Spleen (tissue), 11 donors: ENCODE results near the gene TK1. TPM values are rescaled to one million over a fixed set of nuclear protein-coding genes. Genes with fewer than 3 reads are reported as not detected.
"Not testable (repeated sequence)": the region's sequence is repeated elsewhere in the genome, so short reads cannot be mapped to it uniquely, and the experiment has no call there.

Experiments
- DNase-seq: peaks from one replicate; pipeline ENCODE4 v3.0.0-alpha.2; 2020
- H3K27ac ChIP-seq, 8 donors: fragments of 200-600 bp; sonication (generic) in 7 of 8; 1 replicate in 4 of 8; 2 replicates in 4 of 8; pipeline versions ENCODE4 v1.5.0 to v1.8.0; 2016 to 2021; ENCODE audit warnings: inconsistent platforms in 4 of 8, mild to moderate bottlenecking in 4 of 8, moderate library complexity in 1 of 8
- H3K27me3 ChIP-seq, 7 donors: fragments of 200-600 bp; sonication (generic) in 6 of 7; replicated peaks in 1 of 7; 1 replicate in 4 of 7; 2 replicates in 3 of 7; pipeline versions ENCODE4 v1.5.0 to v1.8.0; 2016 to 2021; ENCODE audit warnings: inconsistent platforms in 3 of 7, mild to moderate bottlenecking in 1 of 7
- H3K36me3 ChIP-seq, 6 donors: fragments of 200-600 bp; sonication (generic) in 5 of 6; 1 replicate in 4 of 6; 2 replicates in 2 of 6; pipeline versions ENCODE4 v1.5.0 to v1.8.0; 2016 to 2021; ENCODE audit warnings: inconsistent platforms in 2 of 6
- H3K4me1 ChIP-seq, 6 donors: fragments of 200-600 bp; sonication (generic) in 5 of 6; 1 replicate in 3 of 6; 2 replicates in 3 of 6; pipeline versions ENCODE4 v1.5.0 to v1.8.0; 2016 to 2021; ENCODE audit warnings: inconsistent platforms in 3 of 6
- H3K4me3 ChIP-seq, 8 donors: fragments of 200-600 bp; sonication (generic) in 7 of 8; 1 replicate in 4 of 8; 2 replicates in 4 of 8; pipeline versions ENCODE4 v1.5.0 to v1.8.0; 2016 to 2021; ENCODE audit warnings: inconsistent platforms in 4 of 8, mild to moderate bottlenecking in 4 of 8, moderate library complexity in 2 of 8
- H3K9me3 ChIP-seq, 8 donors: fragments of 200-600 bp; sonication (generic) in 7 of 8; 1 replicate in 4 of 8; 2 replicates in 4 of 8; pipeline versions ENCODE4 v1.5.0 to v1.8.0; 2016 to 2021; ENCODE audit warnings: inconsistent platforms in 4 of 8
- POLR2A ChIP-seq, 3 donors: fragments of 450-650 bp; IDR thresholded peaks; one replicate each; pipeline ENCODE4 v1.5.1; 2017; ENCODE audit warnings: antibody characterized with exemption in 3 of 3, mild to moderate bottlenecking in 1 of 3
- POLR2AphosphoS5 ChIP-seq, 3 donors: sonication (generic); formaldehyde crosslinking; IDR thresholded peaks; one replicate each; pipeline ENCODE4 v1.5.1; 2017; ENCODE audit warnings: antibody characterized with exemption in 3 of 3
- WGBS, 5 donors: extraction: QIAGEN DNeasy Blood & Tissue Kit in 3 of 5; methylation state at CpG; one replicate each; pipeline versions ENCODE4 v1.1.5 to v1.1.7; 2013 to 2018; 5-methylcytosine and 5-hydroxymethylcytosine counted together
- intact Hi-C: fragments of 100-400 bp; cut with DNase I; formaldehyde crosslinking; loops from one replicate; pipeline ENCODE4 v1.15.0; 2023; ENCODE audit warnings: low total_unique reads
- polyA plus RNA-seq, 3 donors: library from polyadenylated mRNA; stranded (reverse); fragments of 200-250 nt; gene quantifications; one replicate each; pipeline ENCODE4 v1.2.1, GENCODE V29; 2013
- total RNA-seq, 7 donors: library from RNA; depleted of rRNA in 3 of 7; stranded (reverse); fragments of >200 nt in 3 of 7; fragmentation: NEBNext Ultra II Directional in 4 of 7; extraction: Animal tissue kit (Norgen Biotek cat#: 25700) in 4 of 7; gene quantifications; one replicate each; pipeline versions ENCODE4 v1.1.0 to v1.2.1, GENCODE V29; 2016 to 2021
- TF ChIP-seq, protein P1 (sequence below), 11 experiments: fragments of 200-600 bp in 7 of 11; fragments of 450-650 bp in 4 of 11; sonication (generic) in 4 of 11; IDR thresholded peaks in 8 of 11; conservative IDR thresholded peaks in 3 of 11; 1 replicate in 7 of 11; 2 replicates in 4 of 11; pipeline versions ENCODE4 v1.4.0 to v1.8.0; 2016 to 2021; ENCODE audit warnings: antibody characterized with exemption in 11 of 11, inconsistent platforms in 4 of 11, mild to moderate bottlenecking in 1 of 11
- donor health status: healthy with polysubstance abuse.
- donor health status: DM: no; HTN: no; CAD: no; lungs with moderate emphysema.
- donor health status: DM: no; HTN: no; CAD: no.
- donor health status: Bipolar disorder and iron deficiency.
- donor health status: healthy.
- donor health status: DM: no; HTN: no; CAD: no.
- donor health status: DM: yes; HTN: yes; CAD: no.

Gene TK1
- total and polyA plus RNA-seq, 10 donors, result 3.7 to 20.4 (median 10.7) TPM

DNA sequence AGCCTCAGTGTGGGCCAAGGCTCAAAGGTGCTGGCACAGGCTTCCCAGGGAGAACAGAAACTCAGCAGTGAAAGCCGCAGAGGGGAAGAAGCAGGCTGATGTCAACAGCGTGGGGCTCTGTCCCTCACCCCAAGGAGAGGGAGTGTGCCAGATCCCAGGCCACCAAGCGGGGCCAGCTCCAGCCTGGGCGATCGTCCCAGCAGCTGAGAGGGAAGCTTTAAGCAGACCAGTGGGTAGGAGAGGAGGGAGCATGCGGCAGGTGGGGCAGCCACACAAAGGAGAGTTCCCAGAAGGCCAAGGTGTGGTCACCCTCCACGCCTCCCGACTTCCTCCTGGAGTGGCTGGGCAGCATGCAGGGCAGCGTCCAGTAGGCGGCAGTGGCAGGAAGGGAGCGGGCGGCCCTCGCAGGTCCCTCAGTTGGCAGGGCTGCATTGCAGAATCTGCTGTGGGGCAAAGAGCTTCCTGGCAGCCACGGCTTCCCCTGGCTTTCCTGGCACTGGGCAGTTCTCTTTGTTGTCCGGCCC lies 12.4 kb downstream of the TK1 start:
- WGBS, 5 donors, result 25 to 59% (median 33%) methylated on average over 1 to 15 of the region's 15 CpGs
- intact Hi-C loops, result no loop called here
- Histone ChIP-seq H3K27ac (peak overlapping the region; percentile 75 to 96 (median 86)), H3K9me3 (no peaks in the 10 kb centered on the region), H3K36me3 (peaks cover 0 to 53% (median 16%) of the 10 kb centered on the region in 6 donors), H3K4me1 (peaks cover 72 to 95% (median 81%) of the 10 kb centered on the region in 6 donors), H3K27me3 (no peaks in the 10 kb centered on the region), H3K4me3 (peak overlapping the region in 3 of 8 donors; percentile 5 to 93 (median 5))
- no peak for TF ChIP-seq POLR2A (IDR thresholded peaks at IDR 0.05)
- peak; percentile 87 to 94 (median 88) for TF ChIP-seq POLR2AphosphoS5 (IDR thresholded peaks at IDR 0.05)
- TF ChIP-seq, protein P1, sequence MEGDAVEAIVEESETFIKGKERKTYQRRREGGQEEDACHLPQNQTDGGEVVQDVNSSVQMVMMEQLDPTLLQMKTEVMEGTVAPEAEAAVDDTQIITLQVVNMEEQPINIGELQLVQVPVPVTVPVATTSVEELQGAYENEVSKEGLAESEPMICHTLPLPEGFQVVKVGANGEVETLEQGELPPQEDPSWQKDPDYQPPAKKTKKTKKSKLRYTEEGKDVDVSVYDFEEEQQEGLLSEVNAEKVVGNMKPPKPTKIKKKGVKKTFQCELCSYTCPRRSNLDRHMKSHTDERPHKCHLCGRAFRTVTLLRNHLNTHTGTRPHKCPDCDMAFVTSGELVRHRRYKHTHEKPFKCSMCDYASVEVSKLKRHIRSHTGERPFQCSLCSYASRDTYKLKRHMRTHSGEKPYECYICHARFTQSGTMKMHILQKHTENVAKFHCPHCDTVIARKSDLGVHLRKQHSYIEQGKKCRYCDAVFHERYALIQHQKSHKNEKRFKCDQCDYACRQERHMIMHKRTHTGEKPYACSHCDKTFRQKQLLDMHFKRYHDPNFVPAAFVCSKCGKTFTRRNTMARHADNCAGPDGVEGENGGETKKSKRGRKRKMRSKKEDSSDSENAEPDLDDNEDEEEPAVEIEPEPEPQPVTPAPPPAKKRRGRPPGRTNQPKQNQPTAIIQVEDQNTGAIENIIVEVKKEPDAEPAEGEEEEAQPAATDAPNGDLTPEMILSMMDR (IDR thresholded peaks at IDR 0.05 in 8 of 11, conservative IDR thresholded peaks at IDR 0.05 in 3 of 11), result peak; percentile 39 to 85 (median 58)
- peak; percentile 94 for DNase-seq

DNA sequence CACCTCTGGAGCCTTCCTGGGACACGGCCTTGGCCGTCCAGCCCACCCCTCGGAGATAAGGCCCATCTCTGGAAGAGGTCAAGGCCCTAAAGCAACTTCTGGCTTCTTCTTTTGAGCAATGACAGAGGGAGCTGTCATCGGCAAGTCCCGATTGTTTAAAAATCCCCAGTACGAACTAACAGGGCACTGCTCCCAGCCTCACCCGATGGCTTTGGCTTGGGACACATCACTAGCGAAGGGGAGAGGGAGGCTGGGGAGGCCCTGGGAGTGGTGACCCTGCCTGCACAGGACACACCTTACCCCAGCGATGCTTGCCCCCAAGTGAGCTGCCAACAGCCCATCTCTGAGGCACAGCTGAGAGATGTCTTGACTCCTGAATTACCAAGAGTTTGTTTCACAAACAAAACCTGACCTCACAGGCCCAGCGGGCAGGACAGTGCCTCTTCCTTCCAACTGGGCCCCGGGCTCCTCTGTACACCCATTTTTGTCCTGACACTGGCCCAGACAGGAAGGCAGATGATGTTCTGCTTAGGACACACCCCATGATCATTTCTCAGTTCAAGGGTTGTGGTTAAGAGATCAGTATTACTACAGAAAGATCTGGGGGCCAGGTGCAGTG lies 13.6 kb downstream of the TK1 start:
- Histone ChIP-seq H3K27ac (peak overlapping the region; percentile 75 to 96 (median 86)), H3K9me3 (no peaks in the 10 kb centered on the region), H3K4me3 (peak overlapping the region in 1 of 8 donors; percentile 93), H3K27me3 (no peaks in the 10 kb centered on the region), H3K4me1 (peaks cover 75 to 91% (median 84%) of the 10 kb centered on the region in 6 donors), H3K36me3 (peaks cover 0 to 45% (median 16%) of the 10 kb centered on the region in 6 donors)
- intact Hi-C loops, result no loop called here
- DNase-seq, result no peak
- TF ChIP-seq, protein P1 (IDR thresholded peaks at IDR 0.05 in 8 of 11, conservative IDR thresholded peaks at IDR 0.05 in 3 of 11), result no peak
- TF ChIP-seq POLR2A (IDR thresholded peaks at IDR 0.05), result no peak
- peak; percentile 41 to 77 (median 52) for TF ChIP-seq POLR2AphosphoS5 (IDR thresholded peaks at IDR 0.05)
- WGBS, 5 donors, result 42 to 75% (median 57%) methylated on average over 5 to 11 of the region's 11 CpGs

DNA sequence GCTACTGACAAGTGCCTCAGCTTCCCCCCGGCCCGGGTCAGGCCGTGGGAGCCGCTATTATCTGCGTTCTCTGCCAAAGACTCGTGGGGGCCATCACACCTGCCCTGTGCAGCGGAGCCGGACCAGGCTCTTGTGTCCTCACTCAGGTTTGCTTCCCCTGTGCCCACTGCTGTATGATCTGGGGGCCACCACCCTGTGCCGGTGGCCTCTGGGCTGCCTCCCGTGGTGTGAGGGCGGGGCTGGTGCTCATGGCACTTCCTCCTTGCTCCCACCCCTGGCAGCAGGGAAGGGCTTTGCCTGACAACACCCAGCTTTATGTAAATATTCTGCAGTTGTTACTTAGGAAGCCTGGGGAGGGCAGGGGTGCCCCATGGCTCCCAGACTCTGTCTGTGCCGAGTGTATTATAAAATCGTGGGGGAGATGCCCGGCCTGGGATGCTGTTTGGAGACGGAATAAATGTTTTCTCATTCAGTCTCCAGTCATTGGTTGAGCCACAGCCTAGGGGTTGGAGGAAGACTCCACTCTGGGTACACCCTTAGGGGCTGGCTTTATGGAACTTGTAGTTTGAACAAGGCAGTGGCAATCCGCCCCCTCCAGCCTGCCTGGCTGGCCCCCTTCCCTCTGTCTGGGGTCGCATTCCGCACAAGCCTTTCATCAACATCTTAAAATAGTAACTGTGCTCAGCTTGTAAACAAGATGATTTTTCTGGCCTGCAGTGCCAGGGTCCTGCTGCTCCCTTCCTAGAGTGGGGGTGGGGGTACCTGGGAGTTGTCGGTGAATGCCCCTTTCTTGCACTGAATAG lies 14.4 kb downstream of the TK1 start:
- Histone ChIP-seq H3K27me3 (no peaks in the 10 kb centered on the region), H3K36me3 (peaks cover 0 to 44% (median 16%) of the 10 kb centered on the region in 6 donors), H3K9me3 (no peaks in the 10 kb centered on the region), H3K4me1 (peaks cover 75 to 95% (median 89%) of the 10 kb centered on the region in 6 donors), H3K4me3 (peak overlapping the region in 4 of 8 donors; percentile 8 to 93 (median 10)), H3K27ac (peak overlapping the region; percentile 75 to 96 (median 86))
- 31 to 46% (median 33%) methylated on average over 16 to 19 of the region's 19 CpGs for WGBS, 5 donors
- intact Hi-C loops, result no loop called here
- peak; percentile 70 to 81 (median 79) for TF ChIP-seq POLR2AphosphoS5 (IDR thresholded peaks at IDR 0.05)
- TF ChIP-seq, protein P1 (IDR thresholded peaks at IDR 0.05 in 8 of 11, conservative IDR thresholded peaks at IDR 0.05 in 3 of 11), result no peak
- TF ChIP-seq POLR2A (IDR thresholded peaks at IDR 0.05), result no peak
- DNase-seq, result peak; percentile 90

DNA sequence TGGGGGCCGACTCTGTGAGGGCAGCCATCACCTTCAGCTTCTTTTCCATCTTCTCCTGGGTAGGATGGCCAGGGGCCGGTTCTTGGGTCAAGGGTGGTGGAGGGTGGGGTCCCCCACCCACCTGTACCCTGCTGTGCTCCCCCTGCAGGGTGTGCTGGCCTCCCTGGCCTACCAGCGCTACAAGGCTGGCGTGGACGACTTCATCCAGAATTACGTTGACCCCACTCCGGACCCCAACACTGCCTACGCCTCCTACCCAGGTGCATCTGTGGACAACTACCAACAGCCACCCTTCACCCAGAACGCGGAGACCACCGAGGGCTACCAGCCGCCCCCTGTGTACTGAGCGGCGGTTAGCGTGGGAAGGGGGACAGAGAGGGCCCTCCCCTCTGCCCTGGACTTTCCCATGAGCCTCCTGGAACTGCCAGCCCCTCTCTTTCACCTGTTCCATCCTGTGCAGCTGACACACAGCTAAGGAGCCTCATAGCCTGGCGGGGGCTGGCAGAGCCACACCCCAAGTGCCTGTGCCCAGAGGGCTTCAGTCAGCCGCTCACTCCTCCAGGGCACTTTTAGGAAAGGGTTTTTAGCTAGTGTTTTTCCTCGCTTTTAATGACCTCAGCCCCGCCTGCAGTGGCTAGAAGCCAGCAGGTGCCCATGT lies 15.1 kb downstream of the TK1 start:
- H3K27me3 ChIP-seq, H3K9me3 ChIP-seq, DNase-seq, intact Hi-C loops: not testable (repeated sequence)
- peak overlapping the region in 4 of 8 donors; percentile 8 to 93 (median 10) for H3K4me3 ChIP-seq
- 77 to 86% (median 80%) methylated on average over 13 to 19 of the region's 19 CpGs for WGBS, 5 donors
- H3K27ac ChIP-seq, result peak overlapping the region; percentile 75 to 96 (median 86)
- peaks cover 71 to 94% (median 84%) of the 10 kb centered on the region in 6 donors for H3K4me1 ChIP-seq
- H3K36me3 ChIP-seq, result peaks cover 0 to 44% (median 16%) of the 10 kb centered on the region in 6 donors
